IPS DF 6.9 (cell line): Measurements from ENCODE around the gene GCAT.

Experiments
- DNase-seq: peaks from one replicate; pipeline ENCODE4 v3.0.0-alpha.2; 2013; ENCODE audit warnings: low read depth, low spot score
- H3K27ac ChIP-seq: one replicate; pipeline ENCODE4 v1.5.1; 2013; ENCODE audit warnings: low read length, control low read depth
- H3K27me3 ChIP-seq: 2 replicates; pipeline ENCODE4 v1.6.1; 2013; ENCODE audit warnings: mild to moderate bottlenecking, low read length; ENCODE audit not compliant: control insufficient read depth, insufficient read depth
- H3K36me3 ChIP-seq: 2 replicates; pipeline ENCODE4 v1.6.1; 2013; ENCODE audit warnings: low read length; ENCODE audit not compliant: control insufficient read depth, insufficient read depth
- H3K4me1 ChIP-seq: 2 replicates; pipeline ENCODE4 v1.6.1; 2013; ENCODE audit warnings: low read length; ENCODE audit not compliant: control insufficient read depth, insufficient read depth
- H3K4me3 ChIP-seq: 2 replicates; pipeline ENCODE4 v1.5.1; 2013; ENCODE audit warnings: mild to moderate bottlenecking, low read length
- H3K9me3 ChIP-seq: 2 replicates; pipeline ENCODE4 v1.6.1; 2013; ENCODE audit warnings: low read length, inconsistent platforms; ENCODE audit not compliant: control insufficient read depth, insufficient read depth
- WGBS: extraction: QIAGEN DNeasy Blood & Tissue Kit; methylation state at CpG from one replicate; pipeline ENCODE4 v1.1.7; 2013; ENCODE audit warnings: mixed read lengths, missing lambda C conversion rate; ENCODE audit not compliant: insufficient read length, insufficient coverage; 5-methylcytosine and 5-hydroxymethylcytosine counted together

Gene GCAT

DNA sequence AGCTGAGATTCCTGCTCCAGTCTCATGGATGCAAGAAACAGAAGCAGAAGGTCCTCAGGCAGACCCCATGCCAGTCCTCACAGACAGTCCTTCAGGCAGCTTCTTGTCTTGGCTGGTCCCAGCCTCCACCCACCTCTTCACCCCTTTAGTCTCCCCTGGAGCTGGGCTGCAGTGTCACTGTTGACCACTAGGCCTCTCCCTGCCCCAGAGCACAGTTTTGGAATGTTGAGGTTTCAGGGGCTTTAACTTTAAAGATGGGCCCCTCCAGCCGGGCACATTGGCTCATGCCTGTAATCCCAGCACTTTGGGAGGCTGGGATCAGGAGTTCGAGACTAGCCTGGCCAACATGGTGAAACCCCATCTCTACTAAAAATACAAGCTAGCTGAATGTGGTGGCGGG lies 39.5 kb upstream of the GCAT start:
- no peak for DNase-seq
- Histone ChIP-seq H3K27me3 (no peaks in the 10 kb centered on the region), H3K36me3 (peaks cover 7% of the 10 kb centered on the region), H3K9me3 (no peaks in the 10 kb centered on the region), H3K4me1 (no peaks in the 10 kb centered on the region), H3K27ac (no peak overlapping the region), H3K4me3 (no peak overlapping the region)
- no CpG with 5 or more reads among the region's 3 CpGs for WGBS

GRCh38 chr22:37769056-37769455 lies 38.7 kb upstream of the GCAT start:
- no peak for DNase-seq
- H3K4me1 ChIP-seq: no peaks in the 10 kb centered on the region
- no peaks in the 10 kb centered on the region for H3K9me3 ChIP-seq
- WGBS: no CpG with 5 or more reads among the region's 24 CpGs
- H3K36me3 ChIP-seq: peaks cover 10% of the 10 kb centered on the region
- no peak overlapping the region for H3K4me3 ChIP-seq
- H3K27ac ChIP-seq: no peak overlapping the region
- H3K27me3 ChIP-seq: no peaks in the 10 kb centered on the region

GRCh38 chr22:37771081-37771480 lies 36.7 kb upstream of the GCAT start:
- no CpG with 5 or more reads among the region's 4 CpGs for WGBS
- Histone ChIP-seq H3K36me3 (peaks cover 10% of the 10 kb centered on the region), H3K4me3 (no peak overlapping the region), H3K27ac (no peak overlapping the region), H3K4me1 (no peaks in the 10 kb centered on the region), H3K9me3 (no peaks in the 10 kb centered on the region), H3K27me3 (no peaks in the 10 kb centered on the region)
- DNase-seq: no peak

DNA sequence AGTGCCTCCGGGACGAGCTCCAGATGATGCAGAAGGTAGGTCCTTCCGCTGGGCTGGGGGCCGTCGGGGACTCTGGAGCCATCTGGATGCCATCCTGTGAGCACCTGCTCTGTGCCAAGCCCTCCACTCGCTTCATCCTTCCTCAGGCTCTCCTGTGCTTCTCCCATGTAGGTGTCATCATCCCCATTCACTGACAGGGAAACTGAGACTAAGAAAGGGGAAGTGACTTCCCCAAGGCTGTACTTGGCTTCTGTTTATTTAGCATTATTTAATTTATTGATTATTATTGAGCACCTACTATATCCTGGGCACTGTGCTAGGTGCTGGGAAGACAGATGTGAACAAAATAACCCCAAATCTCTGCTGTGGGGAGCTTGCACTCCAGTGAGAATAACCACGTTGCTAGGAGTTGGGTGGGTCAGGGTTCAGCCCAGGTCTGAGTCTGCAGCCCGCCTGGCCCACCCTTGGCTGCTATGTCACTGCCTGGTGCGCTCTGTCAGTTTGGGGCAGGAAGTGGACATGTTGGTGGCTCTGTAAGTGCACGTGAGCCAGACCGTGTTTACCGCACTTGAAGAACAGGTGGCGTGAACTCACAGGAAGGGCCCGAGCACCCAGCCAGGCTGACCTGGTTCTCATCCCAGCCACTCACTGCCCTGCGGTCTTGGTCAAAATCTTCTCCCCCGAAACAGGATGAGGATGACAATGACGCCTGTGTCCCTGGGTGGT lies 35.9 kb upstream of the GCAT start:
- no peaks in the 10 kb centered on the region for H3K4me1 ChIP-seq
- H3K27ac ChIP-seq: no peak overlapping the region
- H3K4me3 ChIP-seq: no peak overlapping the region; the same call in 1 of the 2 replicates
- no peaks in the 10 kb centered on the region for H3K9me3 ChIP-seq
- no peak for DNase-seq
- peaks cover 10% of the 10 kb centered on the region for H3K36me3 ChIP-seq
- no CpG with 5 or more reads among the region's 17 CpGs for whole genome bisulfite sequencing
- no peaks in the 10 kb centered on the region for H3K27me3 ChIP-seq

DNA sequence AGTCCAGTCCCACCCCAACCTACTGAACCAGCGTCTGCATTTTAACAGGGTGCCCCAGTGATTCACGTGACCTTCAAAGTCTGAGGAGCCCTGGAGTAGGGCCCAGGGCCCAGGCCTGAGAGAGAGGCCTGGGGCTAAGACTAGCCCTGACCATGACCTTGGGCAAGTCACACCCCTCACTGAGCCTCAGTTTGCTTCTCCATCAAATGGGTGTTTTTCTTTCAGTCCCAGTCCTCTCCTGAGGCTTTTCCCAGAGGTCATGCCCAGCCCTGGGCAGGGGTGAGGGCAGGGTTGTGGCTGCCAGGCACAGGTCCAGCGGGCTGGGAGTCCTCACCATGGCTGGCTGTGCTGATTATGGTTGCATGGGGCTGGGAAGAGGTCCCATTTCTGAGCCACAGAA lies 33.0 kb upstream of the GCAT start:
- no peaks in the 10 kb centered on the region for H3K27me3 ChIP-seq
- no peaks in the 10 kb centered on the region for H3K9me3 ChIP-seq
- no CpG with 5 or more reads among the region's 3 CpGs for WGBS
- peaks cover 2% of the 10 kb centered on the region; the same call in 1 of the 2 replicates for H3K4me1 ChIP-seq
- no peak overlapping the region for H3K4me3 ChIP-seq
- peaks cover 2% of the 10 kb centered on the region for H3K36me3 ChIP-seq
- no peak for DNase-seq
- no peak overlapping the region for H3K27ac ChIP-seq

DNA sequence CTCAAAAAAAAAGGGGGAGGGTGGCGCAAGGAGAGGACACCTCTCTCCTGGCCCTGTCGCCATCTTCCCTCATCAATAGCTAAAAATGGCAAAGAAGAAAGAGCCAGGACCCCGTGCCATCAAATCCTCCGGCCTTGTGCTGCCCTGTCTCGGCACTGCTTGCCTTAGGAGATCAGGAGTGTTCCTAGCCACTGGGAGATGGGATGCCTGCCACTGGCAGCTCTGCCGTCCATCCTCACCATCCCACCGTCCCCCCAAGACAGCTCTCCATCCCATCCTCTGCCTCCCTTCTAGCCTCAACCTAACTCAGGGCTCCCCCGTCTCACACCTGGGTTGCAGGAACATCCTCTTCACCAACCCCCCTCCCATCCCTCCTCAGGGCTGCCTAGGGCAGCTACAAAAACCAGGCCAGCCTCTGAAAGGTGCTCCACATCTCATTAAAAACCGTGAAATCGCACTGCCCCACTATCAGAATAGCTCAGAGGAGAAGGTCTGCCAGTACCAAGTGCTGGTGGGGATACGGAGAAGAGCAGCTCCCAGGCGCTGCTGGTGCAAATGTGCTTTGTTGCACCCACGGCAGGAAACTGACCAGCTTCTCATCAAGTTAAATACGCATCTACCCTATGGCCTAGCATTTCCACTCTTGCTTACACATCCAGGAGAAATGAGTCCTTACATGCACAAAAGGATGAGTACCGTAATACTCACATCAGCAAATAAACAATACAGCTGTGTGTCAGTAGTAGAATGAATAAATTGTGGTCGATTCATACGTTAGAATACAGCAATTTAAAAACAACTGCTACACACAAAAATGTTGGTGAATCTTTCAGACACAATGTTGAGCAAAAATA lies 31.7 kb upstream of the GCAT start:
- Histone ChIP-seq H3K4me3 (no peak overlapping the region), H3K27me3 (no peaks in the 10 kb centered on the region), H3K9me3 (no peaks in the 10 kb centered on the region), H3K27ac (no peak overlapping the region), H3K4me1 (peaks cover 2% of the 10 kb centered on the region; the same call in 1 of the 2 replicates), H3K36me3 (peaks cover 2% of the 10 kb centered on the region)
- DNase-seq: no peak
- no CpG with 5 or more reads among the region's 17 CpGs for WGBS

DNA sequence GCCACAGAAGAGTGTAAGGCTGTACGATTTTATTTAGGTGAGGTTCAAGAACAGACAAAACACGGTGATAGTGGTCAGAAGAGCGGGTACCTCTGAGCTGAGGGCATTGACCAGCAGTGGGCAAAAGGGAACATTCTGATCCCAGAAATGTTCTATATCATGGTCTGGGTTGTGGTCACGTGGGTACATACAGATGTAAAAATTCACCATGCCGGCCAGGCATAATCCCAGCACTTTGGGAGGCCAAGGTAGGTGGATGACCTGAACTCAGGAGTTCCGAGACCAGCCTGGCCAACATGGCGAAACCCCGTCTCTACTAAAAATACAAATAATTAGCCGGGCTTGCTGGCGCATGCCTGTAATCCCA lies 31.1 kb upstream of the GCAT start:
- no CpG with 5 or more reads among the region's 10 CpGs for WGBS

GRCh38 chr22:37777122-37777687 lies 30.5 kb upstream of the GCAT start:
- peaks cover 2% of the 10 kb centered on the region for H3K36me3 ChIP-seq
- peaks cover 2% of the 10 kb centered on the region; the same call in 1 of the 2 replicates for H3K4me1 ChIP-seq
- no peak overlapping the region for H3K27ac ChIP-seq
- no peak overlapping the region for H3K4me3 ChIP-seq
- no CpG with 5 or more reads among the region's 11 CpGs for WGBS
- H3K27me3 ChIP-seq: no peaks in the 10 kb centered on the region
- no peak for DNase-seq
- H3K9me3 ChIP-seq: no peaks in the 10 kb centered on the region

More for the DNA sequence above, 31.1 kb upstream of the GCAT start:
- H3K27ac ChIP-seq: no peak overlapping the region
- DNase-seq: no peak
- no peaks in the 10 kb centered on the region for H3K9me3 ChIP-seq
- peaks cover 2% of the 10 kb centered on the region; the same call in 1 of the 2 replicates for H3K4me1 ChIP-seq
- H3K36me3 ChIP-seq: peaks cover 2% of the 10 kb centered on the region
- H3K27me3 ChIP-seq: no peaks in the 10 kb centered on the region
- no peak overlapping the region for H3K4me3 ChIP-seq

DNA sequence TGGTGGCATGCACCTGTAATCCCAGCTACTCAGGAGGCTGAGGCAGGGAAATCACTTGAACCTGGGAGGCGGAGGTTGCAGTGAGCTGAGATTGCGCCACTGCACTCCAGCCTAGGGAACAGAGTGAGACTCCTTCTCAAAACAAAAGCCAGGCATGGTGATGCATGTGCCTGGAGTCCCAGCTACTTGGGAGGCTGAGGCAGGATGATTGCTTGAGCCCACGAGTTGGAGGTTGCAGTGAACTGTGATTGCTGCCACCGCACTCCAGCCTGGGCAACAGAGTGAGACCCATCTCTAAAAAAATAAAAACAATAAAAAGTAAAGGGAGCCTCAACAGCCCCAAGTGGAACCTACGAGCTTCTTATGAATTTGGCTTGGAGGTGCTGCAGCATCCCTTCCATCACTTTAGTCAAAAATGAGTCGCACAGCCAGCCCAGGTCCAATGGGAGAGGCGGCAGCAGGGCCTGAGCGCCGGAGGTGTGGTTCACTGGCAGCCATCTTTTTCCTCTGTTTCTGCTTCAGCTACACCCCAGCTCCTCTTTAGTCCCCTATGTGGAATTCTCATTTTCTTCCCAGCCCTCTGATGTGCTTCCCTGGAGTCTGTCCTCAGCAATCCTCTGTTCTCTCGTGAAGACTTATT lies 29.2 kb upstream of the GCAT start:
- no peak for DNase-seq
- no peaks in the 10 kb centered on the region for H3K27me3 ChIP-seq
- H3K4me3 ChIP-seq: no peak overlapping the region
- peaks cover 2% of the 10 kb centered on the region; the same call in 1 of the 2 replicates for H3K36me3 ChIP-seq
- H3K4me1 ChIP-seq: peaks cover 3% of the 10 kb centered on the region; the same call in 1 of the 2 replicates
- H3K27ac ChIP-seq: no peak overlapping the region
- no peaks in the 10 kb centered on the region for H3K9me3 ChIP-seq
- no CpG with 5 or more reads among the region's 10 CpGs for WGBS

- Histone ChIP-seq H3K27me3 (no peaks in the 10 kb centered on the region; the same call in 1 of the 2 replicates), H3K27ac (no peak overlapping the region), H3K36me3 (no peaks in the 10 kb centered on the region), H3K4me3 (no peak overlapping the region), H3K4me1 (peaks cover 3% of the 10 kb centered on the region; the same call in 1 of the 2 replicates), H3K9me3 (no peaks in the 10 kb centered on the region)
- no CpG with 5 or more reads among the region's 13 CpGs for WGBS
- DNase-seq: no peak
Measured at GRCh38 chr22:37781434-37782059, 26.2 kb upstream of the GCAT start.
